ENCODE results near the gene GRM7.

DNA sequence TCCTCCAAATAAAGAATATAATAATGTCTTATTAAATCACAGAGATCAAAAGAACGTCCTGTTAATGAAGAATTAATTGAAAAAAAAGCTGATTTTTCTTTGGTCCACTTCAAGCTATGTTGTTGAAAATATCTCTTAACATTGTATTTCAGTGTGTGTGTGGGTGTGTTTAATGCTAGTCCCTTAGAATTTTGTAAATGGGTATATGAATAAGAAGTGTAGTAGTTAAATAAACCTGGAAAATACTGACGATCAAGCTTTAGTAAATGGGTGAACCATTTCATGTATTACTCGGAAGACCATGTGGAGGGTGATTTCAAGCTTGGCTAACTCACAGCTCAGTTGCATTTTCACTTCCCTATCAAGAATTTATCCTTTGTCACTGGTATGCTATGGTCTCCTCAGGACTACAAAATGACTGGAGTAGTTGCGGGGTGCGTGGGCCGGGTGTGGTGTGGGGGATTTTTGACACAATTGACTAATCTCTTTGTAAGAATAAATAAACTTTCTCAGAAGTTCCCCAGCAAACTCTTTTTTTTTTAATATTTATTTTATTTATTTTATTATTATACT lies 586.4 kb downstream of the GRM7 start:
- TF ChIP-seq EZH2phosphoT487 (IDR thresholded peaks at IDR 0.05): no peak
- TF ChIP-seq, protein P1, sequence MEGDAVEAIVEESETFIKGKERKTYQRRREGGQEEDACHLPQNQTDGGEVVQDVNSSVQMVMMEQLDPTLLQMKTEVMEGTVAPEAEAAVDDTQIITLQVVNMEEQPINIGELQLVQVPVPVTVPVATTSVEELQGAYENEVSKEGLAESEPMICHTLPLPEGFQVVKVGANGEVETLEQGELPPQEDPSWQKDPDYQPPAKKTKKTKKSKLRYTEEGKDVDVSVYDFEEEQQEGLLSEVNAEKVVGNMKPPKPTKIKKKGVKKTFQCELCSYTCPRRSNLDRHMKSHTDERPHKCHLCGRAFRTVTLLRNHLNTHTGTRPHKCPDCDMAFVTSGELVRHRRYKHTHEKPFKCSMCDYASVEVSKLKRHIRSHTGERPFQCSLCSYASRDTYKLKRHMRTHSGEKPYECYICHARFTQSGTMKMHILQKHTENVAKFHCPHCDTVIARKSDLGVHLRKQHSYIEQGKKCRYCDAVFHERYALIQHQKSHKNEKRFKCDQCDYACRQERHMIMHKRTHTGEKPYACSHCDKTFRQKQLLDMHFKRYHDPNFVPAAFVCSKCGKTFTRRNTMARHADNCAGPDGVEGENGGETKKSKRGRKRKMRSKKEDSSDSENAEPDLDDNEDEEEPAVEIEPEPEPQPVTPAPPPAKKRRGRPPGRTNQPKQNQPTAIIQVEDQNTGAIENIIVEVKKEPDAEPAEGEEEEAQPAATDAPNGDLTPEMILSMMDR (IDR thresholded peaks at IDR 0.05): no peak

Measured in neural progenitor cell (in vitro differentiated cells).